ENCODE measurements around the gene PRIMPOL. TPM values are rescaled to one million over a fixed set of nuclear protein-coding genes. Genes with fewer than 3 reads are reported as not detected.

The PRIMPOL gene
- total and polyA plus RNA-seq, 8 donors: 11.5 to 88.8 (median 22.3) TPM

GRCh38 chr4:184674011-184674410 is 24.5 kb downstream of the PRIMPOL start:
- intact Hi-C loops (cut with DNase I; ENCODE audit: low total_unique reads): no loop called here
- Histone ChIP-seq H3K4me1 (peaks cover 0 to 12% (median 8%) of the 10 kb centered on the region in 4 donors), H3K27ac (no peak overlapping the region), H3K4me3 (no peak overlapping the region), H3K9me3 (no peaks in the 10 kb centered on the region), H3K36me3 (peaks cover 6 to 57% (median 42%) of the 10 kb centered on the region in 4 donors), H3K27me3 (no peaks in the 10 kb centered on the region)
- TF ChIP-seq EP300 (IDR thresholded peaks at IDR 0.05) (no peak), POLR2A (IDR thresholded peaks at IDR 0.05) (no peak), CTCF (IDR thresholded peaks at IDR 0.05) (no peak), POLR2AphosphoS5 (IDR thresholded peaks at IDR 0.05) (no peak)
- WGBS, 5 donors: 84 to 97% (median 95%) methylated on average over 4 of the region's 4 CpGs
- no peak for DNase-seq

GRCh38 chr4:184675018-184675417 is 25.5 kb downstream of the PRIMPOL start:
- no peaks in the 10 kb centered on the region for H3K9me3 ChIP-seq
- no peak overlapping the region for H3K4me3 ChIP-seq
- WGBS, 5 donors: 95 to 98% (median 96%) methylated on average over 5 of the region's 5 CpGs
- no peaks in the 10 kb centered on the region for H3K27me3 ChIP-seq
- H3K27ac ChIP-seq: no peak overlapping the region
- intact Hi-C loops (cut with DNase I; ENCODE audit: low total_unique reads): no loop called here
- H3K36me3 ChIP-seq: peaks cover 6 to 56% (median 34%) of the 10 kb centered on the region in 4 donors
- no peak for DNase-seq
- H3K4me1 ChIP-seq: peaks cover 0 to 6% (median 2%) of the 10 kb centered on the region in 4 donors
- TF ChIP-seq CTCF (IDR thresholded peaks at IDR 0.05): no peak
- no peak for TF ChIP-seq POLR2AphosphoS5 (IDR thresholded peaks at IDR 0.05)
- no peak for TF ChIP-seq EP300 (IDR thresholded peaks at IDR 0.05)
- no peak for TF ChIP-seq POLR2A (IDR thresholded peaks at IDR 0.05)

GRCh38 chr4:184675821-184676492 is 26.4 kb downstream of the PRIMPOL start:
- H3K36me3 ChIP-seq: peaks cover 6 to 54% (median 34%) of the 10 kb centered on the region in 4 donors
- TF ChIP-seq POLR2A (IDR thresholded peaks at IDR 0.05): no peak
- H3K9me3 ChIP-seq: no peaks in the 10 kb centered on the region
- WGBS, 5 donors: 76 to 83% (median 78%) methylated on average over 3 of the region's 3 CpGs
- H3K27me3 ChIP-seq: no peaks in the 10 kb centered on the region
- DNase-seq: no peak
- peaks cover 0 to 4% (median 2%) of the 10 kb centered on the region in 4 donors for H3K4me1 ChIP-seq
- intact Hi-C loops (cut with DNase I; ENCODE audit: low total_unique reads): no loop called here
- no peak overlapping the region for H3K4me3 ChIP-seq
- H3K27ac ChIP-seq: no peak overlapping the region

- Histone ChIP-seq H3K9me3 (no peaks in the 10 kb centered on the region), H3K27ac (no peak overlapping the region), H3K4me3 (no peak overlapping the region), H3K36me3 (peaks cover 0 to 29% (median 9%) of the 10 kb centered on the region in 4 donors), H3K4me1 (peaks cover 0 to 19% (median 2%) of the 10 kb centered on the region in 4 donors), H3K27me3 (no peaks in the 10 kb centered on the region)
- intact Hi-C loops (cut with DNase I; ENCODE audit: low total_unique reads): no loop called here
- 38 to 59% (median 43%) methylated on average over 9 of the region's 9 CpGs for WGBS, 5 donors
- TF ChIP-seq POLR2AphosphoS5 (IDR thresholded peaks at IDR 0.05) (peak in 1 of 3 donors; percentile 48), POLR2A (IDR thresholded peaks at IDR 0.05) (no peak)
- peak in 1 of 2 donors; percentile 68 for DNase-seq
Measured at GRCh38 chr4:184680698-184681097, 31.2 kb downstream of the PRIMPOL start.

GRCh38 chr4:184681916-184682315 is 32.4 kb downstream of the PRIMPOL start:
- 92 to 100% (median 96%) methylated on average over 1 of the region's 1 CpG for WGBS, 5 donors
- Histone ChIP-seq H3K9me3 (no peaks in the 10 kb centered on the region), H3K36me3 (peaks cover 0 to 41% (median 16%) of the 10 kb centered on the region in 4 donors), H3K27me3 (no peaks in the 10 kb centered on the region), H3K27ac (no peak overlapping the region), H3K4me3 (no peak overlapping the region), H3K4me1 (peaks cover 0 to 19% (median 2%) of the 10 kb centered on the region in 4 donors)
- TF ChIP-seq POLR2A (IDR thresholded peaks at IDR 0.05) (no peak), CTCF (IDR thresholded peaks at IDR 0.05) (no peak), POLR2AphosphoS5 (IDR thresholded peaks at IDR 0.05) (no peak), EP300 (IDR thresholded peaks at IDR 0.05) (no peak)
- DNase-seq: no peak
- intact Hi-C loops (cut with DNase I; ENCODE audit: low total_unique reads): no loop called here

Measured in stomach (tissue), 9 donors.